Upper lobe of left lung (tissue), 4 donors: Measurements from ENCODE around the gene TRAP1.

Source experiments
- EP300 ChIP-seq, 4 donors: sonication (generic); formaldehyde crosslinking; IDR thresholded peaks; one replicate each; pipeline ENCODE4 v1.5.1; 2017; ENCODE audit warnings: antibody characterized with exemption in 4 of 4, control low read depth in 2 of 4
- POLR2A ChIP-seq, 4 donors: fragments of 450-650 bp; IDR thresholded peaks; one replicate each; pipeline ENCODE4 v1.5.1; 2016 to 2017; ENCODE audit warnings: antibody characterized with exemption in 4 of 4, mild to moderate bottlenecking in 2 of 4
- POLR2AphosphoS5 ChIP-seq, 2 donors: sonication (generic); formaldehyde crosslinking; IDR thresholded peaks; one replicate each; pipeline ENCODE4 v1.5.1; 2017; ENCODE audit warnings: antibody characterized with exemption in 2 of 2
- TF ChIP-seq, protein P1 (sequence below), 6 experiments: fragments of 450-650 bp in 4 of 6; fragments of 200-600 bp in 2 of 6; sonication (generic) in 2 of 6; IDR thresholded peaks; one replicate each; pipeline ENCODE4 v1.5.1; 2016 to 2019; ENCODE audit warnings: antibody characterized with exemption in 6 of 6

DNA sequence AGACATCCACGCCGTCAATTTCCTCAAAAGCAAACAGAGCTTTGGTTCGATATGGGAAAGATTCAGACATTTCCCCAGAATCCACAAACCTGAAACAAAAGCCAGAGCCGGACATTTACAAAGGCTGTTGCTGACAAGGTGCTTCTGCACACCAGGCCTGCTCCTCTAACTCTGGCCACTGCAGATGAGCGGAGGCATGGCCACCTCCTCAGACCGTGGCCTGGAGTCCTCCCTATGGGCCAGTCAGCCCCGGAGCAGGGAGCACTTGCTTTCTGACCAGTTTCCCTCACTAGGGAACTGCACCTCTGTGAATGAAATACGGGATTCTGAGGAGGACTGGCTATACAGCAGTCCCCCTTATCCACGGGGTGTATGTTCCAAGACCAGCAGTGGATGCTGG lies 22.3 kb upstream of the TRAP1 start:
- TF ChIP-seq POLR2A (IDR thresholded peaks at IDR 0.05): no peak
- TF ChIP-seq, protein P1, sequence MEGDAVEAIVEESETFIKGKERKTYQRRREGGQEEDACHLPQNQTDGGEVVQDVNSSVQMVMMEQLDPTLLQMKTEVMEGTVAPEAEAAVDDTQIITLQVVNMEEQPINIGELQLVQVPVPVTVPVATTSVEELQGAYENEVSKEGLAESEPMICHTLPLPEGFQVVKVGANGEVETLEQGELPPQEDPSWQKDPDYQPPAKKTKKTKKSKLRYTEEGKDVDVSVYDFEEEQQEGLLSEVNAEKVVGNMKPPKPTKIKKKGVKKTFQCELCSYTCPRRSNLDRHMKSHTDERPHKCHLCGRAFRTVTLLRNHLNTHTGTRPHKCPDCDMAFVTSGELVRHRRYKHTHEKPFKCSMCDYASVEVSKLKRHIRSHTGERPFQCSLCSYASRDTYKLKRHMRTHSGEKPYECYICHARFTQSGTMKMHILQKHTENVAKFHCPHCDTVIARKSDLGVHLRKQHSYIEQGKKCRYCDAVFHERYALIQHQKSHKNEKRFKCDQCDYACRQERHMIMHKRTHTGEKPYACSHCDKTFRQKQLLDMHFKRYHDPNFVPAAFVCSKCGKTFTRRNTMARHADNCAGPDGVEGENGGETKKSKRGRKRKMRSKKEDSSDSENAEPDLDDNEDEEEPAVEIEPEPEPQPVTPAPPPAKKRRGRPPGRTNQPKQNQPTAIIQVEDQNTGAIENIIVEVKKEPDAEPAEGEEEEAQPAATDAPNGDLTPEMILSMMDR (IDR thresholded peaks at IDR 0.05): no peak
- no peak for TF ChIP-seq POLR2AphosphoS5 (IDR thresholded peaks at IDR 0.05)
- no peak for TF ChIP-seq EP300 (IDR thresholded peaks at IDR 0.05)
